HCT116 (cell line): ENCODE results near the gene CCDC148. TPM values are rescaled to one million over a fixed set of nuclear protein-coding genes. Genes with fewer than 3 reads are reported as not detected.

Source experiments
- ATAC-seq: fragments of 200-7000 bp; cut with Tn5 transposase; 2 replicates; pipeline ENCODE4 v1.9.1; 2020; ENCODE audit warnings: mild to moderate bottlenecking, moderate library complexity
- BruUV-seq: library from RNA; stranded (reverse); fragments of 400-500 nt; replicated peaks from 2 replicates; lab custom pipeline; 2021; lab: Mats Ljungman, UMichigan
- CTCF ChIA-PET: fragments of 300-600 bp; sonication (Branson Sonifier 250); formaldehyde crosslinking; loops from one replicate; lab custom pipeline; 2021; ENCODE audit warnings: antibody characterized with exemption; lab: Charles Lee
- POLR2A ChIA-PET: fragments of 300-600, 350-600 bp; sonication (Branson Sonifier 250); formaldehyde crosslinking; loops from one replicate; lab custom pipeline; 2021; ENCODE audit warnings: antibody characterized with exemption; lab: Charles Lee
- RAD21 ChIA-PET, 2 experiments: fragments of 300-600 bp; sonication (Branson Sonifier 250); formaldehyde crosslinking; loops; one replicate each; lab custom pipeline; 2023; ENCODE audit warnings: low total read pairs in 2 of 2; ENCODE audit not compliant: uncharacterized antibody in 2 of 2, unreplicated experiment in 2 of 2, low non-redundant PET in 1 of 2; lab: Charles Lee
- DNase-seq: peaks from one replicate; pipeline ENCODE4 v3.0.0-alpha.2; 2010; ENCODE audit warnings: low read depth, low spot score
- H2AFZ ChIP-seq: fragments of 200-600 bp; shearing (Covaris generic), sonication (generic); 2 replicates; pipeline ENCODE4 v1.6.1; 2017; ENCODE audit warnings: low read depth, mixed run types, mixed read lengths, antibody characterized with exemption, low read length; ENCODE audit not compliant: poor library complexity, severe bottlenecking
- H3K27ac ChIP-seq: 2 replicates; pipeline ENCODE4 v1.5.1; 2012; ENCODE audit warnings: low read depth, low read length
- H3K27me3 ChIP-seq: fragments of 200-600 bp; sonication (generic); 2 replicates; pipeline ENCODE4 v1.6.1; 2016; ENCODE audit warnings: mixed run types, low read length, mixed read lengths; ENCODE audit not compliant: insufficient read depth
- H3K36me3 ChIP-seq, 2 experiments: fragments of 200-500 bp in 1 of 2; fragments of 200-600 bp in 1 of 2; sonication (Bioruptor generic) in 1 of 2; sonication (generic) in 1 of 2; 2 replicates each; pipeline versions ENCODE4 v1.5.1 to v1.6.1; 2014 to 2016; ENCODE audit warnings: low read length in 2 of 2, inconsistent platforms in 1 of 2, mixed read lengths in 1 of 2, mixed run types in 1 of 2; ENCODE audit not compliant: insufficient read depth in 2 of 2, control insufficient read depth in 1 of 2
- H3K4me1 ChIP-seq, 2 experiments: fragments of 200-600 bp in 1 of 2; sonication (generic) in 1 of 2; 2 replicates each; pipeline versions ENCODE4 v1.5.1 to v1.6.1; 2012 to 2017; ENCODE audit warnings: low read length in 2 of 2, inconsistent platforms in 1 of 2, mild to moderate bottlenecking in 1 of 2, mixed read lengths in 1 of 2, mixed run types in 1 of 2, moderate library complexity in 1 of 2; ENCODE audit not compliant: insufficient read depth in 2 of 2, control insufficient read depth in 1 of 2
- H3K4me2 ChIP-seq: fragments of 200-600 bp; sonication (generic); 2 replicates; pipeline ENCODE4 v1.6.1; 2017; ENCODE audit warnings: mixed run types, low read length, mixed read lengths
- H3K4me3 ChIP-seq, 2 experiments: fragments of 200-600 bp in 1 of 2; sonication (generic) in 1 of 2; replicated peaks in 1 of 2; 2 replicates each; pipeline ENCODE4 v1.5.1; 2011 to 2016; ENCODE audit warnings: low read length in 2 of 2, control low read depth in 1 of 2, low read depth in 1 of 2, mild to moderate bottlenecking in 1 of 2, mixed read lengths in 1 of 2, mixed run types in 1 of 2
- H3K79me2 ChIP-seq: fragments of 200-600 bp; sonication (generic); 2 replicates; pipeline ENCODE4 v1.6.1; 2017; ENCODE audit warnings: mild to moderate bottlenecking, mixed run types, low read length, moderate library complexity, mixed read lengths; ENCODE audit not compliant: insufficient read depth
- H3K9ac ChIP-seq: fragments of 200-600 bp; sonication (generic); 2 replicates; pipeline ENCODE4 v1.6.1; 2016; ENCODE audit warnings: low read length, mixed read lengths
- H3K9me2 ChIP-seq: fragments of 200-600 bp; sonication (generic), shearing (Covaris generic); 2 replicates; pipeline ENCODE4 v1.6.1; 2017; ENCODE audit warnings: mixed run types, mild to moderate bottlenecking, moderate library complexity; ENCODE audit not compliant: insufficient read depth
- H3K9me3 ChIP-seq, 2 experiments: fragments of 200-500 bp in 1 of 2; fragments of 200-600 bp in 1 of 2; sonication (Bioruptor generic) in 1 of 2; sonication (generic) in 1 of 2; 2 replicates each; pipeline ENCODE4 v1.6.1; 2014 to 2017; ENCODE audit warnings: low read length in 2 of 2, mixed read lengths in 2 of 2, inconsistent platforms in 1 of 2, low read depth in 1 of 2, mild to moderate bottlenecking in 1 of 2, mixed run types in 1 of 2, moderate library complexity in 1 of 2; ENCODE audit not compliant: control insufficient read depth in 1 of 2, insufficient read depth in 1 of 2
- H4K20me1 ChIP-seq: fragments of 200-600 bp; sonication (generic), shearing (Covaris generic); 2 replicates; pipeline ENCODE4 v1.6.1; 2017; ENCODE audit warnings: mixed run types, mild to moderate bottlenecking, moderate library complexity; ENCODE audit not compliant: insufficient read depth
- CTCF ChIP-seq, 3 experiments: fragments of 200-600 bp in 1 of 3; sonication (generic) in 1 of 3; IDR thresholded peaks in 2 of 3; conservative IDR thresholded peaks in 1 of 3; 2 replicates each; pipeline ENCODE4 v1.5.1; 2012 to 2017; ENCODE audit warnings: low read depth in 2 of 3, low read length in 2 of 3, antibody characterized with exemption in 1 of 3, borderline replicate concordance in 1 of 3, control low read depth in 1 of 3, mild to moderate bottlenecking in 1 of 3, mixed read lengths in 1 of 3, mixed run types in 1 of 3, moderate library complexity in 1 of 3; ENCODE audit not compliant: insufficient read depth in 1 of 3
- EZH2phosphoT487 ChIP-seq: fragments of 200-600 bp; IDR thresholded peaks from 2 replicates; pipeline ENCODE4 v1.6.1; 2018; ENCODE audit warnings: antibody characterized with exemption, borderline replicate concordance
- JUND ChIP-seq: IDR thresholded peaks from 2 replicates; pipeline ENCODE4 v1.6.1; 2012
- SP1 ChIP-seq: IDR thresholded peaks from 2 replicates; pipeline ENCODE4 v1.6.1; 2012; ENCODE audit warnings: low read depth
- SRF ChIP-seq: IDR thresholded peaks from 2 replicates; pipeline ENCODE4 v1.6.1; 2012; ENCODE audit warnings: low read depth
- TCF7L2 ChIP-seq: IDR thresholded peaks from 2 replicates; pipeline ENCODE4 v1.7.0; 2011; ENCODE audit warnings: borderline replicate concordance, inconsistent platforms; ENCODE audit not compliant: insufficient read depth, insufficient read length; ENCODE audit errors: extremely low read depth
- intact Hi-C: fragments of 100-400 bp; cut with micrococcal nuclease; formaldehyde crosslinking; loops from 2 replicates; pipeline ENCODE4 v1.10.0; 2022
- total RNA-seq: library from RNA; stranded (reverse); gene quantifications from one replicate; pipeline ENCODE4 v1.2.1, GENCODE V29; 2021; ENCODE audit not compliant: unreplicated experiment

The CCDC148 gene
- total RNA-seq, 1 experiment from 2014 or later = 0.59 TPM

GRCh38 chr2:158394453-158394852 lies 62.1 kb downstream of the CCDC148 start:
- BruUV-seq = no TSS peak
- H3K79me2 ChIP-seq = no peaks in the 10 kb centered on the region
- POLR2A ChIA-PET = no interaction called here

GRCh38 chr2:158393886-158394285 lies 62.7 kb downstream of the CCDC148 start:
- POLR2A ChIA-PET = no interaction called here
- Histone ChIP-seq H3K79me2 (no peaks in the 10 kb centered on the region), H4K20me1 (no peaks in the 10 kb centered on the region), H2AFZ (no peak overlapping the region), H3K4me3 (no peak overlapping the region), H3K4me2 (no peak overlapping the region), H3K9me2 (no peaks in the 10 kb centered on the region), H3K9me3 (no peaks in the 10 kb centered on the region), H3K4me1 (peaks cover 0 to 8% of the 10 kb centered on the region in 2 experiments; a peak in 3 of 4 replicates), H3K9ac (no peak overlapping the region), H3K27me3 (no peaks in the 10 kb centered on the region), H3K27ac (no peak overlapping the region), H3K36me3 (no peaks in the 10 kb centered on the region)
- DNase-seq (no peak), ATAC-seq (no peak)
- intact Hi-C loops = no loop called here
- no peak for TF ChIP-seq CTCF (IDR thresholded peaks at IDR 0.05 in 2 of 3, conservative IDR thresholded peaks at IDR 0.05 in 1 of 3; ENCODE audit: borderline replicate concordance in 1 of 3, insufficient read depth in 1 of 3, low read depth in 2 of 3, low read length in 2 of 3)
- RAD21 ChIA-PET = no interaction called here
- BruUV-seq = no TSS peak
- CTCF ChIA-PET = no interaction called here

More at GRCh38 chr2:158394453-158394852, 62.1 kb downstream of the CCDC148 start:
- Histone ChIP-seq H4K20me1 (no peaks in the 10 kb centered on the region), H3K4me3 (no peak overlapping the region), H3K9me2 (no peaks in the 10 kb centered on the region), H3K9ac (no peak overlapping the region), H3K4me2 (no peak overlapping the region), H3K36me3 (no peaks in the 10 kb centered on the region), H2AFZ (no peak overlapping the region), H3K9me3 (no peaks in the 10 kb centered on the region), H3K4me1 (peaks cover 0 to 8% of the 10 kb centered on the region in 2 experiments; a peak in 3 of 4 replicates)
- ATAC-seq = no peak
- CTCF ChIA-PET = no interaction called here
- intact Hi-C loops = no loop called here
- RAD21 ChIA-PET = no interaction called here
- TF ChIP-seq EZH2phosphoT487 = no peak
- no peak for TF ChIP-seq TCF7L2
- no peak for TF ChIP-seq SRF
- TF ChIP-seq JUND = no peak
- no peak for TF ChIP-seq SP1
- TF ChIP-seq, all 23 proteins: peak for 0
- no peak overlapping the region for H3K27ac ChIP-seq
- DNase-seq = no peak
- H3K27me3 ChIP-seq = no peaks in the 10 kb centered on the region
